Keratinocyte (primary cell): ENCODE measurements around the gene EML1. TPM values are rescaled to one million over a fixed set of nuclear protein-coding genes. Genes with fewer than 3 reads are reported as not detected.

ENCODE experiments used
- DNase-seq: peaks from one replicate; pipeline ENCODE4 v3.0.0-alpha.2; 2011; ENCODE audit warnings: low read depth, missing footprints, low spot score
- FAIRE-seq: peaks from 2 replicates; lab custom pipeline; 2011; peaks lifted over from hg19 to GRCh38; lab: Jason Lieb, UNC
- H2AFZ ChIP-seq: 2 replicates; pipeline ENCODE4 v1.6.0; 2012; ENCODE audit warnings: low read length, control low read depth, inconsistent platforms; ENCODE audit not compliant: control insufficient read depth
- H3K27ac ChIP-seq: 2 replicates; pipeline ENCODE4 v1.5.1; 2011; ENCODE audit warnings: low read length; ENCODE audit not compliant: control insufficient read depth, insufficient read depth
- H3K27me3 ChIP-seq: 3 replicates; pipeline ENCODE4 v1.6.0; 2011; ENCODE audit warnings: low read length; ENCODE audit not compliant: control insufficient read depth, insufficient read depth; ENCODE audit errors: extremely low read depth
- H3K36me3 ChIP-seq, 2 experiments: 2 replicates in 1 of 2; 3 replicates in 1 of 2; pipeline ENCODE4 v1.5.1; 2011; ENCODE audit warnings: low read length in 2 of 2, mild to moderate bottlenecking in 1 of 2; ENCODE audit not compliant: control insufficient read depth in 2 of 2, insufficient read depth in 2 of 2; ENCODE audit errors: extremely low read depth in 1 of 2
- H3K4me1 ChIP-seq: 3 replicates; pipeline ENCODE4 v1.5.1; 2011; ENCODE audit warnings: low read length; ENCODE audit not compliant: control insufficient read depth, insufficient read depth; ENCODE audit errors: extremely low read depth
- H3K4me2 ChIP-seq: 3 replicates; pipeline ENCODE4 v1.6.0; 2011; ENCODE audit warnings: low read depth, low read length; ENCODE audit not compliant: control insufficient read depth, insufficient read depth; ENCODE audit errors: extremely low read depth
- H3K4me3 ChIP-seq, 3 experiments: fragments of 200-600 bp in 1 of 3; sonication (generic) in 1 of 3; 2 replicates in 2 of 3; 3 replicates in 1 of 3; pipeline ENCODE4 v1.5.1; 2011 to 2016; ENCODE audit warnings: low read length in 3 of 3, mild to moderate bottlenecking in 3 of 3, control low read depth in 2 of 3, inconsistent platforms in 1 of 3, low read depth in 1 of 3, mixed read lengths in 1 of 3, mixed run types in 1 of 3, moderate library complexity in 1 of 3; ENCODE audit not compliant: control insufficient read depth in 2 of 3, insufficient read depth in 2 of 3; ENCODE audit errors: extremely low read depth in 1 of 3
- H3K79me2 ChIP-seq: 2 replicates; pipeline ENCODE4 v1.6.0; 2012; ENCODE audit warnings: low read length; ENCODE audit not compliant: control insufficient read depth, insufficient read depth
- H3K9ac ChIP-seq: 3 replicates; pipeline ENCODE4 v1.6.0; 2011; ENCODE audit warnings: low read length; ENCODE audit not compliant: control insufficient read depth, insufficient read depth; ENCODE audit errors: extremely low read depth
- H3K9me1 ChIP-seq: 3 replicates; pipeline ENCODE4 v1.6.0; 2011; ENCODE audit warnings: low read length; ENCODE audit not compliant: control insufficient read depth, insufficient read depth; ENCODE audit errors: extremely low read depth
- H3K9me3 ChIP-seq: 2 replicates; pipeline ENCODE4 v1.5.1; 2012; ENCODE audit warnings: low read depth, low read length; ENCODE audit not compliant: control insufficient read depth
- H4K20me1 ChIP-seq: 3 replicates; pipeline ENCODE4 v1.6.0; 2011; ENCODE audit warnings: low read length; ENCODE audit not compliant: control insufficient read depth, insufficient read depth; ENCODE audit errors: extremely low read depth
- CTCF ChIP-seq, 3 experiments: IDR thresholded peaks in 1 of 3; conservative IDR thresholded peaks in 1 of 3; optimal IDR thresholded peaks in 1 of 3; 2 replicates in 2 of 3; 3 replicates in 1 of 3; pipeline versions ENCODE3 to v1.5.1; 2011; ENCODE audit warnings: low read length in 3 of 3, mild to moderate bottlenecking in 3 of 3, moderate library complexity in 2 of 3, control low read depth in 1 of 3, inconsistent platforms in 1 of 3; ENCODE audit not compliant: insufficient read depth in 2 of 3; ENCODE audit errors: extremely low read depth in 1 of 3
- EZH2 ChIP-seq: IDR thresholded peaks from one replicate; pipeline ENCODE4 v1.6.1; 2012; ENCODE audit warnings: inconsistent platforms, mild to moderate bottlenecking, low read length, moderate library complexity
- dilution Hi-C: fragments of 300-500 bp; cut with MboI; formaldehyde crosslinking; loops from one replicate; pipeline ENCODE4 v1.7.0; 2020; ENCODE audit warnings: low sequenced_read_pairs; ENCODE audit not compliant: extremely low pct_ligation_motif_present
- polyA plus RNA-seq, 5 experiments: library from polyadenylated mRNA; depleted of rRNA in 3 of 5; stranded (reverse) in 3 of 5; stranded (forward) in 1 of 5; unstranded in 1 of 5; fragments of >200 nt; gene quantifications; 1 replicate in 1 of 5; 2 replicates in 3 of 5; 3 replicates in 1 of 5; pipeline versions ENCODE4 v1.2.1 to v1.2.3, GENCODE V29; 2011 to 2012; ENCODE audit warnings: missing spikeins in 2 of 5, low read depth in 1 of 5, low replicate concordance in 1 of 5

The EML1 gene
- polyA plus RNA-seq, 1 donor (not counting 4 experiments of a cell fraction or from before 2014, with no cell fraction given): 0.84 TPM

DNA sequence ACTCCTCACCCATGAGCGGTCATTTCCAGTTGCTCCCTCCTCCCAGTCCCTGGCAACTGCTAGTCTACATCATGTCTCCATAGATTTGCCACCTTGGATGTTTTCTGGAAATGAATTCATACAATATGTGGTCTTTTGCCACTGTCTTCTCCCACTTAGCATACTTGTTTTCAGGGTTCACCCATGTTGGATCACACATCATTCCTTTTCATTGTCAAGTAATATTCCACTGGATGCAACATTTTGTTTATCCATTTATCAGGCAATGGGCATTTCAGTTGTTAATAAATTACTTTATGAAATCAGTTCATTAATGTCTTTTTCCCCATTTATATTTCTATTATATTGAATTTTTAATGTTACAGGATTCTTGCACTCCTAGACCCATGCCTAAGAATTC is 64.3 kb downstream of the EML1 start:
- TF ChIP-seq CTCF (optimal IDR thresholded peaks at IDR 0.05 in 1 of 3, IDR thresholded peaks at IDR 0.05 in 1 of 3, conservative IDR thresholded peaks at IDR 0.05 in 1 of 3; ENCODE audit: extremely low read depth in 1 of 3, insufficient read depth in 2 of 3, low read length in 3 of 3) (no peak), EZH2 (no peak)
- no peaks in the 10 kb centered on the region for H3K36me3 ChIP-seq
- no peak for DNase-seq
- H3K9ac ChIP-seq: no peak overlapping the region
- no peak overlapping the region for H3K27ac ChIP-seq
- FAIRE-seq: no peak
- no peak overlapping the region for H3K4me2 ChIP-seq
- H4K20me1 ChIP-seq: no peaks in the 10 kb centered on the region
- H3K9me3 ChIP-seq: no peaks in the 10 kb centered on the region
- no peak overlapping the region for H2AFZ ChIP-seq
- no peaks in the 10 kb centered on the region for H3K4me1 ChIP-seq
- no peaks in the 10 kb centered on the region for H3K9me1 ChIP-seq
- peaks cover 25% of the 10 kb centered on the region for H3K27me3 ChIP-seq
- H3K4me3 ChIP-seq: no peak overlapping the region
- dilution Hi-C loops: loop anchor here (25.0 kb wide), 1 partner anchor 145 kb away; no protein-coding TSS in a partner anchor
- no peaks in the 10 kb centered on the region for H3K79me2 ChIP-seq

DNA sequence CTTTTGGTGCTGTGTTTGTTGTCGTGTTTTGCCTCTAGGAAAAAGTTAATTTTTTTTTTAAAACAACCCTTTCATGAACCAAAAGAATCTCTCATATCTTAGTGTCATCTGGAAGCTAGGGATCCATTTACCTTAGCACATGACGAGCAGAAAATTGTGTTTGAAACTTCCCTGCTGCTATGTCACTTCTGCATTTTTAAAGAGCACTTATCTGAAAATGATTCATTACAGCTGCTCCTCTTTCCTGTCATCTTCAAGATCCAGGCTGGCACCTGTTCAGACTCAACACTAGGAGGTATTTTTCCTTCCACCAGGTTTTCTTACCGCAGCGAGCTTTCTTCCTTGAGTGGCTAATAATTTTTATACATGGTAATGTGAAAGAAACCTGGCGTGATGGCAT is 67.0 kb downstream of the EML1 start:
- FAIRE-seq: no peak
- H3K4me3 ChIP-seq: no peak overlapping the region
- H3K9me3 ChIP-seq: no peaks in the 10 kb centered on the region
- no peak overlapping the region for H3K4me2 ChIP-seq
- no peak for DNase-seq
- no peaks in the 10 kb centered on the region for H3K4me1 ChIP-seq
- H3K27ac ChIP-seq: no peak overlapping the region
- no peaks in the 10 kb centered on the region for H3K9me1 ChIP-seq
- H3K27me3 ChIP-seq: peaks cover 22% of the 10 kb centered on the region
- no peak overlapping the region for H3K9ac ChIP-seq
- H4K20me1 ChIP-seq: no peaks in the 10 kb centered on the region
- H2AFZ ChIP-seq: no peak overlapping the region
- dilution Hi-C loops: loop anchor here (25.0 kb wide), 1 partner anchor 148 kb away; no protein-coding TSS in a partner anchor
- TF ChIP-seq CTCF (optimal IDR thresholded peaks at IDR 0.05 in 1 of 3, IDR thresholded peaks at IDR 0.05 in 1 of 3, conservative IDR thresholded peaks at IDR 0.05 in 1 of 3; ENCODE audit: extremely low read depth in 1 of 3, insufficient read depth in 2 of 3, low read length in 3 of 3) (no peak), EZH2 (no peak)
- H3K79me2 ChIP-seq: no peaks in the 10 kb centered on the region
- H3K36me3 ChIP-seq: no peaks in the 10 kb centered on the region
